H9 (cell line): ENCODE measurements around the gene CCDC80. TPM values are rescaled to one million over a fixed set of nuclear protein-coding genes. Genes with fewer than 3 reads are reported as not detected.

Source experiments
- DNase-seq: peaks from one replicate; pipeline ENCODE4 v3.0.0-alpha.2; 2017
- H2AFZ ChIP-seq: one replicate; pipeline ENCODE4 v1.6.1; 2013; ENCODE audit warnings: mild to moderate bottlenecking, low read length, control low read depth, moderate library complexity
- H2AK5ac ChIP-seq: 2 replicates; pipeline ENCODE4 v1.6.1; 2013; ENCODE audit warnings: low read length, control low read depth, mixed read lengths; ENCODE audit not compliant: insufficient read length
- H2BK120ac ChIP-seq: one replicate; pipeline ENCODE4 v1.6.1; 2013; ENCODE audit warnings: low read depth, mild to moderate bottlenecking, low read length, control low read depth, inconsistent platforms; ENCODE audit not compliant: poor library complexity, severe bottlenecking
- H2BK12ac ChIP-seq: 2 replicates; pipeline ENCODE4 v1.6.1; 2013; ENCODE audit warnings: low read length, control low read depth, mixed read lengths, low read depth; ENCODE audit not compliant: insufficient read length
- H2BK15ac ChIP-seq: 2 replicates; pipeline ENCODE4 v1.6.1; 2013; ENCODE audit warnings: low read depth, low read length, control low read depth
- H2BK20ac ChIP-seq: one replicate; pipeline ENCODE4 v1.6.1; 2013; ENCODE audit warnings: low read depth, mild to moderate bottlenecking, low read length, control low read depth, inconsistent platforms; ENCODE audit not compliant: poor library complexity, severe bottlenecking
- H2BK5ac ChIP-seq: 2 replicates; pipeline ENCODE4 v1.6.1; 2013; ENCODE audit warnings: low read length, control low read depth, mixed read lengths; ENCODE audit not compliant: insufficient read length
- H3K14ac ChIP-seq: 2 replicates; pipeline ENCODE4 v1.6.1; 2013; ENCODE audit warnings: low read length, control low read depth; ENCODE audit not compliant: insufficient read depth
- H3K18ac ChIP-seq: 2 replicates; pipeline ENCODE4 v1.6.1; 2013; ENCODE audit warnings: low read depth, mild to moderate bottlenecking, mixed read lengths, low read length, control low read depth; ENCODE audit not compliant: insufficient read length
- H3K23ac ChIP-seq: 2 replicates; pipeline ENCODE4 v1.6.1; 2013; ENCODE audit warnings: low read length, control low read depth, mixed read lengths, low read depth; ENCODE audit not compliant: insufficient read length
- H3K23me2 ChIP-seq: 2 replicates; pipeline ENCODE4 v1.6.1; 2013; ENCODE audit warnings: low read depth, mild to moderate bottlenecking, mixed read lengths, low read length, control low read depth; ENCODE audit not compliant: insufficient read length, poor library complexity, severe bottlenecking
- H3K27ac ChIP-seq: 2 replicates; pipeline ENCODE4 v1.5.1; 2013; ENCODE audit warnings: low read length, control low read depth, mixed read lengths, low read depth; ENCODE audit not compliant: insufficient read length
- H3K27me3 ChIP-seq: 2 replicates; pipeline ENCODE4 v1.6.1; 2013; ENCODE audit warnings: low read length, control low read depth, inconsistent platforms; ENCODE audit not compliant: insufficient read depth
- H3K4ac ChIP-seq: 2 replicates; pipeline ENCODE4 v1.6.1; 2013; ENCODE audit warnings: low read depth, mild to moderate bottlenecking, control low read depth, inconsistent platforms, low read length, moderate library complexity
- H3K4me1 ChIP-seq: 2 replicates; pipeline ENCODE4 v1.6.1; 2013; ENCODE audit warnings: low read length, control low read depth, inconsistent platforms; ENCODE audit not compliant: insufficient read depth
- H3K4me2 ChIP-seq: 2 replicates; pipeline ENCODE4 v1.6.1; 2013; ENCODE audit warnings: low read length, control low read depth, mixed read lengths; ENCODE audit not compliant: insufficient read length, insufficient read depth
- H3K56ac ChIP-seq: 2 replicates; pipeline ENCODE4 v1.6.1; 2013; ENCODE audit warnings: low read depth, mild to moderate bottlenecking, mixed read lengths, low read length, control low read depth; ENCODE audit not compliant: insufficient read length
- H3K79me1 ChIP-seq: 2 replicates; pipeline ENCODE4 v1.6.1; 2013; ENCODE audit warnings: low read depth, mild to moderate bottlenecking, moderate library complexity, low read length, control low read depth, inconsistent platforms; ENCODE audit not compliant: insufficient read depth, poor library complexity, severe bottlenecking
- H3K79me2 ChIP-seq: 2 replicates; pipeline ENCODE4 v1.6.1; 2013; ENCODE audit warnings: low read length, control low read depth, inconsistent platforms; ENCODE audit not compliant: insufficient read depth
- H3K9ac ChIP-seq: 2 replicates; pipeline ENCODE4 v1.6.1; 2013; ENCODE audit warnings: low read length, control low read depth, mixed read lengths; ENCODE audit not compliant: insufficient read length; ENCODE audit errors: extremely low read depth
- H3K9me3 ChIP-seq: one replicate; pipeline ENCODE4 v1.6.1; 2013; ENCODE audit warnings: low read depth, low read length, inconsistent platforms; ENCODE audit not compliant: control insufficient read depth
- H3T11ph ChIP-seq: one replicate; pipeline ENCODE4 v1.6.1; 2013; ENCODE audit warnings: mild to moderate bottlenecking, low read length, control low read depth, inconsistent platforms
- H4K20me1 ChIP-seq: one replicate; pipeline ENCODE4 v1.6.1; 2013; ENCODE audit not compliant: control insufficient read depth, insufficient read length, insufficient read depth
- H4K5ac ChIP-seq: 2 replicates; pipeline ENCODE4 v1.6.1; 2013; ENCODE audit warnings: low read depth, mild to moderate bottlenecking, mixed read lengths, low read length, control low read depth; ENCODE audit not compliant: insufficient read length
- H4K8ac ChIP-seq: replicated peaks from 2 replicates; pipeline ENCODE4 v1.6.1; 2013; ENCODE audit warnings: low read length, control low read depth, mixed read lengths, low read depth; ENCODE audit not compliant: insufficient read length
- H4K91ac ChIP-seq: 2 replicates; pipeline ENCODE4 v1.6.1; 2013; ENCODE audit warnings: low read depth, mild to moderate bottlenecking, moderate library complexity, mixed read lengths, low read length, control low read depth; ENCODE audit not compliant: insufficient read length
- H3K27ac Mint-ChIP-seq, 3 experiments: 2 replicates in 2 of 3; 3 replicates in 1 of 3; pipeline ENCODE4 v1.8.0; 2020 to 2021; ENCODE audit warnings: mixed read lengths in 3 of 3, mild to moderate bottlenecking in 1 of 3, moderate library complexity in 1 of 3
- H3K27me3 Mint-ChIP-seq: 2 replicates; pipeline ENCODE4 v1.8.0; 2021; ENCODE audit warnings: low read depth, mild to moderate bottlenecking, moderate library complexity, mixed read lengths
- H3K36me3 Mint-ChIP-seq, 3 experiments: 2 replicates in 2 of 3; 3 replicates in 1 of 3; pipeline ENCODE4 v1.8.0; 2020 to 2021; ENCODE audit warnings: low read depth in 3 of 3, mixed read lengths in 3 of 3; ENCODE audit not compliant: insufficient read depth in 1 of 3
- H3K4me1 Mint-ChIP-seq, 2 experiments: 2 replicates each; pipeline ENCODE4 v1.8.0; 2020; ENCODE audit warnings: mixed read lengths in 2 of 2
- H3K4me3 Mint-ChIP-seq, 2 experiments: 2 replicates in 1 of 2; 3 replicates in 1 of 2; pipeline ENCODE4 v1.8.0; 2020 to 2021; ENCODE audit warnings: mild to moderate bottlenecking in 2 of 2, mixed read lengths in 2 of 2, moderate library complexity in 1 of 2
- H3K9me3 Mint-ChIP-seq, 2 experiments: 2 replicates in 1 of 2; 3 replicates in 1 of 2; pipeline ENCODE4 v1.8.0; 2020; ENCODE audit warnings: mild to moderate bottlenecking in 2 of 2, mixed read lengths in 2 of 2, moderate library complexity in 1 of 2
- CTCF ChIP-seq: fragments of 200-600 bp; sonication (generic); conservative IDR thresholded peaks from 3 replicates; pipeline ENCODE4 v1.8.0; 2021; ENCODE audit warnings: antibody characterized with exemption, mild to moderate bottlenecking
- WGBS: extraction: QIAGEN DNeasy Blood & Tissue Kit; methylation state at CpG from one replicate; pipeline ENCODE4 v1.1.7; 2013; ENCODE audit warnings: missing lambda C conversion rate, low lambda C conversion rate, mixed read lengths; ENCODE audit not compliant: insufficient read length; ENCODE audit errors: extremely low coverage; 5-methylcytosine and 5-hydroxymethylcytosine counted together
- total RNA-seq: library from RNA; stranded (reverse); gene quantifications from 2 replicates; pipeline ENCODE4 v1.2.1, GENCODE V29; 2021

CCDC80 gene
- total RNA-seq, 1 experiment from 2014 or later, result 5.4 TPM

- Histone ChIP-seq H2BK20ac (no peak overlapping the region), H3K23me2 (no peaks in the 10 kb centered on the region), H3K56ac (no peak overlapping the region), H2BK15ac (no peak overlapping the region), H3K79me2 (no peaks in the 10 kb centered on the region), H4K20me1 (no peaks in the 10 kb centered on the region), H3K4me1 (no peaks in the 10 kb centered on the region), H3T11ph (no peak overlapping the region), H3K27ac (no peak overlapping the region), H2BK12ac (no peak overlapping the region), H3K4me2 (no peak overlapping the region), H2BK120ac (no peak overlapping the region), H3K9me3 (no peaks in the 10 kb centered on the region), H3K4ac (no peak overlapping the region), H2AFZ (no peak overlapping the region), H4K91ac (no peak overlapping the region), H4K8ac (no peak overlapping the region), H3K18ac (no peak overlapping the region), H3K27me3 (no peaks in the 10 kb centered on the region), H4K5ac (no peak overlapping the region), H3K23ac (no peak overlapping the region), H2BK5ac (no peak overlapping the region), H2AK5ac (no peak overlapping the region), H3K9ac (no peak overlapping the region), H3K79me1 (no peaks in the 10 kb centered on the region), H3K14ac (no peak overlapping the region)
- no CpG with 5 or more reads among the region's 7 CpGs for WGBS
- Mint-ChIP-seq H3K27me3 (peaks cover 2% of the 10 kb centered on the region; the same call in 1 of the 2 replicates), H3K4me3 (no peak overlapping the region), H3K4me1 (peaks cover 8 to 10% of the 10 kb centered on the region in 2 experiments; a peak in 2 of 4 replicates), H3K36me3 (peaks cover 0 to 4% (median 0%) of the 10 kb centered on the region in 3 experiments; a peak in 1 of 7 replicates), H3K27ac (no peak overlapping the region), H3K9me3 (0 out of 5 replicates have a peak, but pooled peaks cover 0 to 3% of the 10 kb centered on the region in 2 experiments)
- no peak for TF ChIP-seq CTCF
- DNase-seq, result no peak
These were observed 29.9 kb upstream of the CCDC80 start for GRCh38 chr3:112670824-112671223.
